Measurements from ENCODE around the gene FBXW8.

DNA sequence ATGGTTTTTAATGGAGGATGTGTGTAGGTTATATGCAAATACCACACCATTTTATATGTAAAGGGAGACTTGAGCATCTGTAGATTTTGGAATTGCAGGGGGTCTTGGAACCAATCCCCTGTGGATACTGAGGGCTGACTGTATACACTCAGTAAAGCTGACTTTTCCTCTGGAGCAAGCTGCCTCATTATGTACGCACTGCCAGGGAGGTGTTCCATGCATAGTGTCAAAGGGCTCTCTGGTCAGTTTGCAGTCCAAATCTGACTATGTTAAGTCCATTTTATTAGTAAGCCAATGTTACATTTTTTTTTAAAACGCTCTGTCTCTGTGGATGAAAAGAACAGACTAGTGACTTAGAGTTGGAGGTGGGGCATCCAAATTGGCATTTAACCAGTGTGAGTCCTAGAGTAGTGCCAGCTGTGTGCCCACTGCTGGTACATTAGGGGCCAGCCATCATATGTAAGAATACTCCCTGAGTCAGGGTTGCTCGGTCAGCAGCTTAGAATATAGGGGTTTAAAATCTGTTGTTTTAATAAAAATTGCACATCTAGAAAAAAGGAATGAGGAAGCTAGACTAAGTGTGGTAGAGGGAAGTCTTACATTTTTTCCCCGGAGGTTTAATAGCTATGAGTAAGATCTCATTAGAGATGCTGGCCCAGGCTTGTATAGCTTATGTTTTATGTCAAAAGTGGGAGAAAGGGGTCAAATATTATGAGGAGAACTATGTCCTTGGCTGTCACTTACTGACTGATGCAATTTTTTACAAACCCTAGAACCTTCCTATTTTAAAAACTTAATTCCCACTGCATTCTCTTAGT is 101.4 kb downstream of the FBXW8 start:
- TF ChIP-seq POLR2AphosphoS5 (IDR thresholded peaks at IDR 0.05) (no peak), POLR2A (IDR thresholded peaks at IDR 0.05) (no peak), EP300 (IDR thresholded peaks at IDR 0.05; ENCODE audit: low read depth) (no peak)
- TF ChIP-seq, protein P1, sequence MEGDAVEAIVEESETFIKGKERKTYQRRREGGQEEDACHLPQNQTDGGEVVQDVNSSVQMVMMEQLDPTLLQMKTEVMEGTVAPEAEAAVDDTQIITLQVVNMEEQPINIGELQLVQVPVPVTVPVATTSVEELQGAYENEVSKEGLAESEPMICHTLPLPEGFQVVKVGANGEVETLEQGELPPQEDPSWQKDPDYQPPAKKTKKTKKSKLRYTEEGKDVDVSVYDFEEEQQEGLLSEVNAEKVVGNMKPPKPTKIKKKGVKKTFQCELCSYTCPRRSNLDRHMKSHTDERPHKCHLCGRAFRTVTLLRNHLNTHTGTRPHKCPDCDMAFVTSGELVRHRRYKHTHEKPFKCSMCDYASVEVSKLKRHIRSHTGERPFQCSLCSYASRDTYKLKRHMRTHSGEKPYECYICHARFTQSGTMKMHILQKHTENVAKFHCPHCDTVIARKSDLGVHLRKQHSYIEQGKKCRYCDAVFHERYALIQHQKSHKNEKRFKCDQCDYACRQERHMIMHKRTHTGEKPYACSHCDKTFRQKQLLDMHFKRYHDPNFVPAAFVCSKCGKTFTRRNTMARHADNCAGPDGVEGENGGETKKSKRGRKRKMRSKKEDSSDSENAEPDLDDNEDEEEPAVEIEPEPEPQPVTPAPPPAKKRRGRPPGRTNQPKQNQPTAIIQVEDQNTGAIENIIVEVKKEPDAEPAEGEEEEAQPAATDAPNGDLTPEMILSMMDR (IDR thresholded peaks at IDR 0.05) = no peak

Data from transverse colon (tissue), 4 donors.